SK-N-SH treated with all-trans-retinoic acid at 6 μM for 48 hours (cell line): Measurements from ENCODE around the gene UBP1.

ENCODE experiments used
- ARNTL ChIP-seq: fragments of 450-650 bp; formaldehyde crosslinking; IDR thresholded peaks from 2 replicates; pipeline ENCODE4 v1.5.0; 2020; ENCODE audit warnings: low read depth, mild to moderate bottlenecking, moderate library complexity, borderline replicate concordance
- BACH2 ChIP-seq: fragments of 250-450 bp; sonication (Bioruptor Pico); IDR thresholded peaks from 2 replicates; pipeline ENCODE4 v1.9.0; 2021; ENCODE audit warnings: mild to moderate bottlenecking, borderline replicate concordance
- CREB5 ChIP-seq: fragments of 250-450 bp; sonication (Bioruptor Pico); IDR thresholded peaks from 2 replicates; pipeline ENCODE4 v1.5.1; 2020; ENCODE audit warnings: low read depth, mild to moderate bottlenecking, moderate library complexity
- CSDC2 ChIP-seq: fragments of 250-450 bp; sonication (Bioruptor Pico); IDR thresholded peaks from 2 replicates; pipeline ENCODE4 v1.5.0; 2020; ENCODE audit warnings: mild to moderate bottlenecking, moderate library complexity
- CSRNP3 ChIP-seq: fragments of 250-450 bp; sonication (Bioruptor Pico); IDR thresholded peaks from 2 replicates; pipeline ENCODE4 v1.5.1; 2021; ENCODE audit warnings: mild to moderate bottlenecking, moderate library complexity
- OSR1 ChIP-seq: fragments of 250-450 bp; sonication (Bioruptor Pico); IDR thresholded peaks from 2 replicates; pipeline ENCODE4 v1.8.0; 2022; ENCODE audit warnings: moderate library complexity, mild to moderate bottlenecking, inconsistent platforms
- RARB ChIP-seq: fragments of 250-450 bp; sonication (Bioruptor Pico); IDR thresholded peaks from 2 replicates; pipeline ENCODE4 v1.8.0; 2021; ENCODE audit warnings: mild to moderate bottlenecking, moderate library complexity
- SNAI2 ChIP-seq: fragments of 250-450 bp; sonication (Bioruptor Pico); IDR thresholded peaks from 2 replicates; pipeline ENCODE4 v1.5.0; 2020; ENCODE audit warnings: mild to moderate bottlenecking, moderate library complexity
- TCF4 ChIP-seq: fragments of 250-450 bp; sonication (Bioruptor Pico); IDR thresholded peaks from 2 replicates; pipeline ENCODE4 v1.8.0; 2021; ENCODE audit warnings: mild to moderate bottlenecking, moderate library complexity, borderline replicate concordance
- ZC3H10 ChIP-seq: fragments of 250-450 bp; sonication (Bioruptor Pico); IDR thresholded peaks from 2 replicates; pipeline ENCODE4 v1.5.1; 2021; ENCODE audit warnings: mild to moderate bottlenecking, moderate library complexity
- ZFP3 ChIP-seq: fragments of 250-450 bp; sonication (Bioruptor Pico); IDR thresholded peaks from 2 replicates; pipeline ENCODE4 v1.5.0; 2020; ENCODE audit warnings: mild to moderate bottlenecking, moderate library complexity
- ZFP30 ChIP-seq: fragments of 450-650 bp; formaldehyde crosslinking; IDR thresholded peaks from 2 replicates; pipeline ENCODE4 v1.5.0; 2022; ENCODE audit warnings: mild to moderate bottlenecking, moderate library complexity
- ZNF565 ChIP-seq: fragments of 450-650 bp; formaldehyde crosslinking; conservative IDR thresholded peaks from 2 replicates; pipeline ENCODE4 v1.5.0; 2020; ENCODE audit warnings: low read depth, mild to moderate bottlenecking, moderate library complexity
- ZNF8 ChIP-seq: fragments of 450-650 bp; formaldehyde crosslinking; IDR thresholded peaks from 2 replicates; pipeline ENCODE4 v1.5.0; 2020; ENCODE audit warnings: mild to moderate bottlenecking, moderate library complexity

GRCh38 chr3:33425453-33425852, 14.8 kb downstream of the UBP1 start:
- TF ChIP-seq CSRNP3 (CRISPR knock-in tag): no peak
- no peak for TF ChIP-seq BACH2 (CRISPR knock-in tag)
- TF ChIP-seq ZNF8 (CRISPR knock-in tag): no peak
- TF ChIP-seq ZFP3 (CRISPR knock-in tag): no peak
- TF ChIP-seq OSR1 (CRISPR knock-in tag): no peak
- no peak for TF ChIP-seq CREB5 (CRISPR knock-in tag)
- TF ChIP-seq ARNTL (CRISPR knock-in tag): no peak
- no peak for TF ChIP-seq RARB
- TF ChIP-seq SNAI2 (CRISPR knock-in tag): no peak
- no peak for TF ChIP-seq CSDC2 (CRISPR knock-in tag)
- no peak for TF ChIP-seq ZFP30
- TF ChIP-seq ZNF565 (CRISPR knock-in tag): no peak
- TF ChIP-seq TCF4 (CRISPR knock-in tag): no peak
- no peak for TF ChIP-seq ZC3H10 (CRISPR knock-in tag)
